ENCODE results near the gene PARD6G.

DNA sequence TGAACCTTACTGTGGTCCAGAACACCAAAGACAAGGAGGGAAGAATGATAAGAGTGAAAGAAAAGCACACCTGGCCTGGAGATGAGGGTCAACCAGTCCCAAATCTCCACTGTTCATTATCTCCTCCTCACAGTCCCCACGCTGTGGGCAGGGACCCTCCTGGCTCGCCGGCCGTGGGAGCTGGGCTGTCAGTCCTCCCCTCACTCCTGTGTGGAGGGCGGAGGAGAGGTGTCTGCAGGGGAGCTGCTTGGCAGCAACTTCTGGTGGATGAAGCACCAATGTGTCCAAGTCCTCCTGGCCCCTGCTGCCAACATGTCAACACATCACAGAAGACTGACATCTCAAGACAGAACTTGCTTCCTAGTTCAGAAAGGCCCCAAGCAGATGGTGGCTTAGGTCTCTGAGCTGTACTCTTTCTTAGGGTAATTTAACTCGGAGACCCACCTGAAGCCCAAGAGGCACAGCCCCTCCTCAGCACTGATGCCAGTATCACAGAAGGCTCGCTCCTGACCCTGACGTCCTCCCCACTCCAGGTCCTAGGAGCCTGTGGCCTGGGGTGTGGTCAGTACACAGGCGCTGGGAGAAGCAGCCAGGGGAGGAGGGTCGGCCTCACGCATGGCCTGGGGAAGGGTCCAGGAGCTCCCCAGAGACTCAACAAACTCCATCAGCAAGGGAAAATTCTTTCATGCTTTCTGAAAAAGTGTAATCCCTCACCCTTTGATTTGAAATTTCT lies 54.5 kb downstream of the PARD6G start:
- TF ChIP-seq, protein P1, sequence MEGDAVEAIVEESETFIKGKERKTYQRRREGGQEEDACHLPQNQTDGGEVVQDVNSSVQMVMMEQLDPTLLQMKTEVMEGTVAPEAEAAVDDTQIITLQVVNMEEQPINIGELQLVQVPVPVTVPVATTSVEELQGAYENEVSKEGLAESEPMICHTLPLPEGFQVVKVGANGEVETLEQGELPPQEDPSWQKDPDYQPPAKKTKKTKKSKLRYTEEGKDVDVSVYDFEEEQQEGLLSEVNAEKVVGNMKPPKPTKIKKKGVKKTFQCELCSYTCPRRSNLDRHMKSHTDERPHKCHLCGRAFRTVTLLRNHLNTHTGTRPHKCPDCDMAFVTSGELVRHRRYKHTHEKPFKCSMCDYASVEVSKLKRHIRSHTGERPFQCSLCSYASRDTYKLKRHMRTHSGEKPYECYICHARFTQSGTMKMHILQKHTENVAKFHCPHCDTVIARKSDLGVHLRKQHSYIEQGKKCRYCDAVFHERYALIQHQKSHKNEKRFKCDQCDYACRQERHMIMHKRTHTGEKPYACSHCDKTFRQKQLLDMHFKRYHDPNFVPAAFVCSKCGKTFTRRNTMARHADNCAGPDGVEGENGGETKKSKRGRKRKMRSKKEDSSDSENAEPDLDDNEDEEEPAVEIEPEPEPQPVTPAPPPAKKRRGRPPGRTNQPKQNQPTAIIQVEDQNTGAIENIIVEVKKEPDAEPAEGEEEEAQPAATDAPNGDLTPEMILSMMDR (conservative IDR thresholded peaks at IDR 0.05; ENCODE audit: low read depth, low read length) = no peak
- no peak for TF ChIP-seq EZH2 (IDR thresholded peaks at IDR 0.05; ENCODE audit: low read length, unreplicated experiment)
- no peak for TF ChIP-seq EZH2phosphoT487 (IDR thresholded peaks at IDR 0.05; ENCODE audit: borderline replicate concordance, low read length)

Measured in PC-3 (cell line).